GM19351 (cell line): Measurements from ENCODE around the gene FAF2.
A peak's percentile ranks its signal among the peaks of the same experiment; 100 is the strongest.
"Not testable (repeated sequence)": the region's sequence is repeated elsewhere in the genome, so short reads cannot be mapped to it uniquely, and the experiment has no call there.

ENCODE experiments used
- ATAC-seq: cut with Tn5 transposase; IDR thresholded peaks from one replicate; pipeline ENCODE4 v1.9.1; 2021; ENCODE audit warnings: mild to moderate bottlenecking, moderate library complexity; ENCODE audit not compliant: unreplicated experiment

The FAF2 gene

GRCh38 chr5:176447978-176448608 lies at the start of gene FAF2:
Gene FAF2 (plus strand): TSS chr5:176448385. CDS start chr5:176448408, 23 bp downstream.
- ATAC-seq, result peak; percentile 93

DNA sequence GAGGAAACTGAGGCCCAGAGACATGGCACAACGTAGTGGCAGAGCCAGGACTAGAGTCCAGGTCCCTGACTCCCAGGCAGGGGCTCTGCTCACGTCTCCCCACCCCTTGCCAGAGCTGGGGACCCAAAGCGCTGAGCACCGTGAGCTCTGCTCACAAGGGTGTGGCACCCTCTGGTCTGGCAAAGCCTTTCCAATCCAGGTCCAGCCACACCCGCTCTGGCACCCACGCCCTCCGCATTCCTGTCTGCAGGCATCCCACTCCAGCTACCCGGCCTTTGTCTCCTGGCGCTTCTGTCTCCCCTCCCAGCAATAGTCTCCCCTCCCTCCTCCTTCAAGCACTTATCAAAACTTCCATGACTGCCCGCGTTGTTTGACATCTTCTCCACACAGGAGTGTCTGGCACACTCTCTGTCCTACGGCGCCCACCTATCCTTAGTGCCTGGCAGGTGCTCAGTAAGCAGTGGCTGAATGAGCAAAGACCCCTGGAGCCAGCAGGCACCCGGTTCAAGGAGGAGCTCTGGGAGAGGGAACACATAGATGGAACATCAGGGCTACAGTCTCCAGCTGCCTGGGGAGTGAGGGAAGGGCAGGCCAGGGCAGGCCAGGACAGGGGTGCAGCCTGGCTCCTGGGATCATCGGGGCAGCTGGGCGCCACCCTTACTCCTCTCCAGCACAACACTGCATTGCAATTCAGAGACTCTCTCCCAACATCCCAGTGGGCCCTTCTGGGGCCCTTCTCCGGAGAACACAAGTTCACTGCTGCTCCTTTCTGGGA lies 47.6 kb upstream of the FAF2 start:
- no peak for ATAC-seq

GRCh38 chr5:176401281-176402205 lies 46.6 kb upstream of the FAF2 start:
- ATAC-seq, result no peak

DNA sequence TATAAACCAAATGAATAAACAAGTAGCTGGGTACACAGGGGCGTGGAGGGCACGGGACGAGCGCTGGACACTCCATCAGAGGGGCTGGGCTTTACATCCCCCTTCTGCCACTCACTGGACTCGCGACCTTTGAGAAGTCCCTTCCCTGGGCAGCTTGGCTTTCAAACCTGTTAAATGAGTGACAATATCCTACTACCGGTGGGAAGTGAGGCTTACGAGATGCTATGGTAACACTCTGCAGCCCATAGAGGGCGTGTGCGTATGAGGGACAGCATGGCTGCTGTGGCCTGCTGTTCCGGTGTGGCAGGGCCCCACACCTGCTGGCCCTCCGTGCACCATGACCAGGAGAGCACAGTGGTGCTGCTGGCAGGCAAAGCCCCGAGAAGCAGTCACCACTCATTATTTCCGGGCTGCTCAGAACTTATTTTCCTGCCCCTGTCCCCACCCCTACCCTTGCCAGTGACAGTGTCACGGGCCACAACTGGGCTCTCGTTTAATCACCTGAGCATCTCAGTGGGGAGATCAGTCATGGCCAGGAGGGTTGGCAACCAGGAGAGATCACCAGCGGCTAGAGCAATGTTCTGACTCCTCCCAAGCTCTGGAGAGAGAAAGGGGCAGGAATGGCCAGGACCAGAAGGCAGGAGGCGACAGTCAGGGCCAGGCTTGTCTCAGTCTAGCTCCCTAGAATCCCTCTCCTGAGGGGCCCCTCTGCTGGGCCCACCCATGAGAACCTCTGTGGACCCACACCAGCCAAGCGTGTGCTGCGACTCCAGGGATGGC lies 42.3 kb upstream of the FAF2 start:
- no peak for ATAC-seq

DNA sequence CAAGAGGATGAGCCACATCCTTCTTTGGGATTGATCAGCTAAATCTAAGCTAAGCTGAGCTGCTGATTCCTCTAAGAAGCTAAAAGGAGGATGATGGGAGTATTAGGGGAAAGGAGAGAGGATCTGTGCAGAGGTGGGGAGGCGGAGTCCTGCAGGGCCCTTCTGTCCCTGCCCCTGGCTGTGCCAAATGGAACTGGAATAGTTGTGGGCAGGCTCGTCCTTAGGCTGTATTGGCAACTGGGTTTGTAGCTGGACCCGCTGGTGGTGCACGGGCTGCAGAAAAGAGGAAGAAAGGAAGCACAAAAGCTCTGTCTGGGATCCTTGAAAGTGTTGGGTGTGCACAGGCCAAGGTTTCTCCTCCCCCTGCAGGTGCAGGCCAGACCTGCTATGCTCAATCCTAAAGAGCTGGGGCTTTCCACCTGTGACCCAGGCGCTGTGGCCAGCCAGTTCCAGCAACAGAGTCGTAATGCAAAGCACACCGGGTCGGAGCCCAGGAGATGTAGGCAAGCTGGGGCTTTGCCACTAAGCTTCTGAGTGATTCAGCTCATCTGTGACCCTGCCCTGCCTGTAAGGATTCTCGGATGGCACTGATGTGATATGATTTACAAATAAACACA lies 41.6 kb upstream of the FAF2 start:
- no peak for ATAC-seq

- no peak for ATAC-seq
Observed at GRCh38 chr5:176407456-176408251, 40.5 kb upstream of the FAF2 start.

- not testable (repeated sequence) for ATAC-seq
Observed at GRCh38 chr5:176408252-176408573, 40.0 kb upstream of the FAF2 start.

DNA sequence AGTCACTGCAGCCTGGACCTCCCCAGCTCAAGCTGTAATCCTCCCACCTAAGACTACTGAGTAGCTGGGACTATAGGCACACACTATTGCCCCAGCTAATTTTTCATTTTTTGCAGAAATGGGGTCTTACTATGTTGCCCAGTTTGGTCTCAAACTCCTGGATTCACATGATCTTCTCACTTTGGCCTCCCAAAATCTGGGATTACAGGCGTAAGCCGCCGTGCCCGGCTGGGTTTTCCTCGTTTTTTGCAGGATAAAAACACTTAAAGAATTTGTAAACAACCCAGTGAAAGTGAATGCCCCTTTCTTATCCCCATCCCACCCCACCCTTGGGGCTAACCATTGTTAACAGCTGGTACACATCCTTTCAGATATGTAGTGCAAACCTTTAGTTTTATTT lies 39.6 kb upstream of the FAF2 start:
- ATAC-seq, result no peak

- ATAC-seq, result no peak
Observed at GRCh38 chr5:176409765-176410164, 38.4 kb upstream of the FAF2 start.

DNA sequence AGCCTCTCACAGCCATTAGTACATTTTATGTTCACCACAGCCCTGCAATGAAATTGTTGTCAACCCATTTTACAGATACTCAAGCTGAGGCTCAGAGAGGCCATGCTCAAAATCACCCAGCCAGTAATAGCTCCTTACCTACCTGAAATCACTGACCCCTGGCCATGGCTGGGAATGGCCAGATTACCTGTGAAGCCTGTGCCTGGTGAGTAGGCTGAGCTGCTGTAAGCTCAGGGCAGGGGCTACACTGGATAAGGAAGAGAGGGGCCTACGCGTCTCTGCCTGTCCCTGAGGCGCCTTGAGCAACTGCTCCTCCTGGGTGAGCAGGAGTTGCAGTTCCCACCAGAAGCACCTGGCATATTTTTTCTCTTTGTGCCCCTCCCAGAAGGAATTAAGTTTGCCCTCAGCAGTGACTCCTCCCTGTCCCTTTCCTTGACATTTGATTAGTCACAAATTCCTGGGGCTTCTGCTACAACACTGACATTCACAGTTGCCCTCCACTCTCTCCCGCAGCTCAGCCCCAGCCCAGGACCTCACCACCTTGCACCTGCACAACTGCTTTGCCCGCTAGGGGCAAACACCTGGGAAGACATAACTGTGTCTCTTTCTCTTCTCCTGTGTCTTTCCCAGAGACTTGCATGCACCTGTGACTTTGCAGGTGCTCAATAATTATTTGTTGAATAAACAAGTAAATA lies 37.6 kb upstream of the FAF2 start:
- no peak for ATAC-seq

DNA sequence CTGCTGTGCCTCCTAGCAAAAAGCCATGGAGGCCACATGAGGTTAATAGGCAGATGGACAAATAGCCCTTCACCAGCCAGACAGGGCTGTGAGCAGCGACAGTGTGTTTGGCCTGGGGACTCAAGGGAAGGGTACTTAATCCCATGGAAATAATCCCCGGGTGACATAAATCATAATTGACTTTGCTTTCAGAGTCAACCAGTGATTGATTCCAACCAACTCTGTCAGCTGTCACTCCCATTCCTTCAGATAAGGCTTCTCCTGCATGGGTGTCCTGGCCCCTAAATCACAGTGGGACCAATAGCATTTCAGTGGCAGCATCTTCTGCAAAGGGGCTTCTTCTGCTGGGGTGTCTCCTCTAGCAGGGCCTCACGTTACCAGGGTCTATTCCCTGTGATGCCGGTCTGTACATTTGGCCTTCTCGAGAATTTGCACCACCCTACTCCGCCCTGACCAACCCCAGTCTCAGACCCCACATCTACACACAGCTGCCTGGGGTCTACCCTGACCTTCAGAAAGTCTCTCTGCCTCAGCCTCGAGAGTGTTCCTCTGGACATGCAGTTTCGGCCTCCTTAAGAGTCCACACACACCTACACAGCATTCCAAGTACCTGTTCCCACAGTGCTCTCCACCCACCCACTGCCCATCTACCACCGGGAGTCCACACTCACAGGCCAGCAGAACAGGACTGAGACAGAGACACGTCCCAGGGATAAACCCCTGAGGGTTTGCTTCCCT lies 35.5 kb upstream of the FAF2 start:
- no peak for ATAC-seq

GRCh38 chr5:176413255-176413565 lies 35.0 kb upstream of the FAF2 start:
- no peak for ATAC-seq

DNA sequence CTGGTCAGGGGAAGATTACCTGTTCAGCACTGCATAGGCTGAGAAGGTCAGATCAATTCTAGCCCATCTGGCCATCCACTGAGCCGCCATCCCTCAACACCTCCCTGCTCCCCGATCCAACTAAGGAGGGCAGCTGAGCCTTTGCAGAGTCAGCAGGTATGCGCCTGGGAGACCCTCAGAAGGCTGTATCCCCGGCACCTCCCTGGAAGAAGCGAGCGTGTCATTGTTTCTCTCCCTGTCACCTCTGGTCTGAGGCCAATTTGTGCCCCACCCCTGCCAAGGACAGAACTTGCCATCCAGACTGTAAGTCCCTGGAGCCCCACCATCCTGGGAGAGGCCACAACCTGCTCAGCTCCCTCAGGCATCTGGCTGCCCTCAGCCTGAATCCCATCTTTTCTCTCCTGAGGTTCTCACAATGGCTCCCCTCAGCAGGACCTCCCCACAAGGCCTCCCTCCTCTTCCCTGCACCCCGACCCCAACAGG lies 34.4 kb upstream of the FAF2 start:
- no peak for ATAC-seq

GRCh38 chr5:176414704-176415103 lies 33.5 kb upstream of the FAF2 start:
- ATAC-seq, result no peak

DNA sequence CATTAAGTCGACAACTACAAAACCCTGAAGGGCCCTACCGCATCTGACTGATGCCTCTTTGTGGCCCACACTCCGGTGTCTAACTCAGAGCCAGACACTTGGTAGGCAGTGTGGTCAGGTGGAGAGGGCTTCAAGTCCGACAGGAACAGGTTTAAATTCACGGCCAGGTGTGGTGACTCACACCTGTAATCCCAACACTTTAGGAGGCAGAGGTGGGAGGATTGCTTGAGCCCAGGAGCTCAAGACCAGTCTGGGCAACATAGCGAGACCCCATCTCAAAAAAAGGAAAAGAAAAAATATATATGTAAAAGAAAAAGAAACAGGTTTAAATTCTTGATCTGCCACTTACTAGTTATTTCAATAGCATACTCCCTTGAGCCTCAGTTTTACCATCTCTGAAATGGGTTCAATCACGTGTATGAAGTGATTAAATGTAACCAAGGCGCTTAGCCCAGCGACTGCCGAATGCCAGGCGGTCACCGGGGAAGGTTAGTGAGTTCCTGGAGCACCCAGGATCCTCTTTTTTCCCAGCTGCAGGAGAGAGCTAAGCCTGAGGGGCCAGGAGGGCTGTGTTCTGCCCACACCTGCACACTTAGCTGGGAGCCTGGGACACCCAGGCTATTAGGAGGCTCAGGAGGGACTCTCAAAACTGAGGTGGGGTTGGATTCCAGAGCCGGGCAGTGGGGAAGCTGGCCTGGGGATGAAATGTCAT lies 32.8 kb upstream of the FAF2 start:
- peak; percentile 1 for ATAC-seq

GRCh38 chr5:176415952-176416924 lies 31.9 kb upstream of the FAF2 start, which contains the start of gene CLTB:
Gene CLTB (minus strand): TSS chr5:176416539. CDS start chr5:176416363, 176 bp downstream.
- peak; percentile 97 for ATAC-seq
